Esophagus (tissue), 2 donors: Measurements from ENCODE around the gene DDAH1. TPM values are rescaled to one million over a fixed set of nuclear protein-coding genes. Genes with fewer than 3 reads are reported as not detected.
"Not testable (repeated sequence)": the region's sequence is repeated elsewhere in the genome, so short reads cannot be mapped to it uniquely, and the experiment has no call there.

Source experiments
- H3K27ac ChIP-seq, 2 donors: one replicate each; pipeline ENCODE4 v1.5.1; 2013; ENCODE audit warnings: low read depth in 2 of 2, mild to moderate bottlenecking in 2 of 2, inconsistent platforms in 1 of 2, low read length in 1 of 2, moderate library complexity in 1 of 2
- H3K27me3 ChIP-seq, 2 donors: one replicate each; pipeline ENCODE4 v1.6.1; 2013; ENCODE audit warnings: low read length in 2 of 2, control low read depth in 1 of 2, mild to moderate bottlenecking in 1 of 2; ENCODE audit not compliant: insufficient read depth in 2 of 2, control insufficient read depth in 1 of 2
- H3K36me3 ChIP-seq, 2 donors: one replicate each; pipeline ENCODE4 v1.6.1; 2013; ENCODE audit warnings: low read length in 1 of 2; ENCODE audit not compliant: control insufficient read depth in 2 of 2, insufficient read depth in 2 of 2
- H3K4me1 ChIP-seq, 2 donors: one replicate each; pipeline ENCODE4 v1.6.1; 2013; ENCODE audit warnings: low read length in 1 of 2; ENCODE audit not compliant: control insufficient read depth in 2 of 2, insufficient read depth in 2 of 2
- H3K4me3 ChIP-seq, 2 donors: one replicate each; pipeline ENCODE4 v1.5.1; 2013; ENCODE audit warnings: low read length in 2 of 2, mild to moderate bottlenecking in 2 of 2, low read depth in 1 of 2, moderate library complexity in 1 of 2
- H3K9me3 ChIP-seq, 2 donors: one replicate each; pipeline ENCODE4 v1.6.1; 2013; ENCODE audit warnings: mild to moderate bottlenecking in 2 of 2, low read depth in 1 of 2, low read length in 1 of 2, moderate library complexity in 1 of 2; ENCODE audit not compliant: control insufficient read depth in 2 of 2, insufficient read depth in 1 of 2
- WGBS, 2 donors: extraction: QIAGEN DNeasy Blood & Tissue Kit; methylation state at CpG; one replicate each; pipeline ENCODE4 v1.1.7; 2013; 5-methylcytosine and 5-hydroxymethylcytosine counted together
- polyA plus RNA-seq, 2 donors: library from polyadenylated mRNA; stranded (reverse); fragments of 200-250 nt; gene quantifications; one replicate each; pipeline ENCODE4 v1.2.3, GENCODE V29; 2013
- donor health status: healthy with polysubstance abuse.
- donor health status: Bipolar disorder and iron deficiency.

Gene DDAH1
- polyA plus RNA-seq, 2 donors = 5.9 to 6.9 TPM

- no peak overlapping the region for H3K27ac ChIP-seq
- 77 to 82% methylated on average over 3 of the region's 3 CpGs for WGBS, 2 donors
- H3K4me1 ChIP-seq = no peaks in the 10 kb centered on the region
- no peaks in the 10 kb centered on the region for H3K27me3 ChIP-seq
- H3K36me3 ChIP-seq = no peaks in the 10 kb centered on the region
- no peak overlapping the region for H3K4me3 ChIP-seq
- no peaks in the 10 kb centered on the region for H3K9me3 ChIP-seq
Measured at GRCh38 chr1:85475055-85475454, 10.1 kb upstream of the DDAH1 start.

DNA sequence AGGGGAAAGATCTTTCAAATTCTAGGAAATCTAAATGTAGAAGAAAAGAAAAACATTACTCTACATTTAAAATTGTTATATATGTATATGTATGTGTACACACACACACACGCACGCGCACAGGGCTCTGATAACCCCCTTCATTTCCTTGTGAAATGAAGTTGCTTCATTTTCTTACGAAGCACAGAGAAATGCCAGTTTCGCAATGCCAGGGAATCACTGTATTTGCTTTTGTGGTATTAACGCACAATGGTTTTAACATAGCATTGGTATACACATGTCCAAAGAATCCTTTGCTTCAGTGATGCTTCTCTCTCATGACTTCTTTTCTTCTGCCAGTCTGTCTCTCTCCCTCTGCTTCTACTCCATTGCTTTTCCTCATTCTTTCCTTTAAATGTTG, 8.4 kb upstream of the DDAH1 start:
- Histone ChIP-seq H3K27me3 (no peaks in the 10 kb centered on the region), H3K4me1 (no peaks in the 10 kb centered on the region), H3K27ac (no peak overlapping the region), H3K4me3 (no peak overlapping the region), H3K9me3 (no peaks in the 10 kb centered on the region), H3K36me3 (no peaks in the 10 kb centered on the region)
- 76% methylated on average over 6 of the region's 6 CpGs for WGBS, 2 donors

GRCh38 chr1:85471558-85471957, 6.6 kb upstream of the DDAH1 start:
- Histone ChIP-seq H3K36me3 (no peaks in the 10 kb centered on the region), H3K9me3 (no peaks in the 10 kb centered on the region), H3K4me3 (no peak overlapping the region), H3K4me1 (no peaks in the 10 kb centered on the region), H3K27me3 (no peaks in the 10 kb centered on the region), H3K27ac (no peak overlapping the region)
- WGBS, 2 donors = 71 to 73% methylated on average over 1 of the region's 1 CpG

DNA sequence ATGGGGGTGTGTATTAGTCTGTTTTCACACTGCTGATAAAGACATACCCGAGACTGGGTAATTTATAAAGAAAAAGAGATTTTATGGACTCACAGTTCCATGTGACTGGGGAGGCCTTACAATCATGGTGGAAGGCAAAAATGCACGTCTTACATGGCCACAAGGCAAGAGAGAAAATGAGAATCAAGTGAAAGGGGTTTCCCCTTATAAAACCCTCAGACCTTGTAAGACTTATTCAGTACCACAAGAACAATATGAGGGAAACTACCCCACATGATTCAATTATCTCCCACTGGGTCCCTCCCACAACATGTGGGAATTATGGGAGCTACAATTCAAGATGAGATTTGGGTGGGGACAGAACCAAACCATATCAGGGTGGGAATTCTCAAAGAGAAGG, 5.2 kb upstream of the DDAH1 start:
- H3K9me3 ChIP-seq, H3K4me3 ChIP-seq, H3K27me3 ChIP-seq, H3K4me1 ChIP-seq, H3K27ac ChIP-seq, H3K36me3 ChIP-seq: not testable (repeated sequence)
- WGBS, 2 donors = 75 to 90% methylated on average over 2 of the region's 2 CpGs

GRCh38 chr1:85467929-85468540, 3.1 kb upstream of the DDAH1 start:
- Histone ChIP-seq H3K9me3 (no peaks in the 10 kb centered on the region), H3K27ac (no peak overlapping the region), H3K36me3 (no peaks in the 10 kb centered on the region), H3K27me3 (no peaks in the 10 kb centered on the region), H3K4me3 (no peak overlapping the region), H3K4me1 (peaks cover 0 to 2% of the 10 kb centered on the region in 2 donors)
- 93 to 94% methylated on average over 3 of the region's 3 CpGs for WGBS, 2 donors

DNA sequence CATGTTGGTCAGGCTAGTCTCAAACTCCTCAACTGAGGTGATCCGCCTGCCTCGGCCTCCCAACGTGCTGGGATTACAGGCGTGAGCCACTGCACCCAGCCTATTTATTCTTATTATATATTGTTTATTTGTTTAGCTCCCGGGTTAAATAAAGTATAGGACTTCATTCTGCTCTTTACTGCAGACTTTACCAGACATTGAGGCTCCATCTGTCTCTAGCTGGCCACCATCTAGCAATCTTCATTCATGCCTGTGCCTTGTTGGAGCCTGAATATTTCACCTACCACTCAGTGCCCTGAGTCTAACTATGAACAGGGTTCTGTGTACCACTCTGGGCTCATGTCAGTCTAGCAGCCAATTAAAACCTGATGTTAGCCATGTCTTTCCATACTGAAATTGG, 2.1 kb upstream of the DDAH1 start:
- Histone ChIP-seq H3K27me3 (no peaks in the 10 kb centered on the region), H3K9me3 (no peaks in the 10 kb centered on the region), H3K4me1 (peaks cover 0 to 2% of the 10 kb centered on the region in 2 donors), H3K27ac (no peak overlapping the region), H3K36me3 (no peaks in the 10 kb centered on the region), H3K4me3 (no peak overlapping the region)
- WGBS, 2 donors = 93 to 96% methylated on average over 5 of the region's 5 CpGs

DNA sequence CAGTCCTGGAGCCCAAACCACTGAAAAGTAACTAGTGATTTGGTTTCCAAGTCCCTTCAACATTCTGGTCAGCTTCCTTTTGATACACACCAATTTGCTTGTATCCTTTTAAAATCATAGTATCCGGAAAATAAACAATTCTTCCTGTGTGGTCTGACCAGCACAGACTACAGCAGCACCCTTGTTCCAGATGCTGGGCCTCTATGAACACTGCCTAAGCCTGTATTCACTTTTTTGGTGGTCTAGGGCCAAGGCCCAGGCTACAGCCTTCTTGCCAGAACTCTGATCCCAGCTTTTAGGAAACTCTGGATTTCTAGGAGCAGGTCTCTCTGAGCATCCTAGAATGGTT, 801 bp upstream of the DDAH1 start:
- Histone ChIP-seq H3K36me3 (no peaks in the 10 kb centered on the region), H3K9me3 (no peaks in the 10 kb centered on the region), H3K27me3 (no peaks in the 10 kb centered on the region), H3K4me3 (no peak overlapping the region), H3K27ac (no peak overlapping the region), H3K4me1 (peaks cover 0 to 2% of the 10 kb centered on the region in 2 donors)
- 33 to 55% methylated on average over 1 of the region's 1 CpG for WGBS, 2 donors

- Histone ChIP-seq H3K9me3 (no peaks in the 10 kb centered on the region), H3K4me3 (peak overlapping the region; percentile 74 to 81), H3K36me3 (no peaks in the 10 kb centered on the region), H3K27me3 (no peaks in the 10 kb centered on the region), H3K27ac (peak overlapping the region; percentile 50 to 78), H3K4me1 (peaks cover 0 to 2% of the 10 kb centered on the region in 2 donors)
- WGBS, 2 donors = 0 to 1% methylated on average over 63 to 72 of the region's 72 CpGs
Measured at GRCh38 chr1:85464497-85465098, 361 bp downstream of the DDAH1 start.

DNA sequence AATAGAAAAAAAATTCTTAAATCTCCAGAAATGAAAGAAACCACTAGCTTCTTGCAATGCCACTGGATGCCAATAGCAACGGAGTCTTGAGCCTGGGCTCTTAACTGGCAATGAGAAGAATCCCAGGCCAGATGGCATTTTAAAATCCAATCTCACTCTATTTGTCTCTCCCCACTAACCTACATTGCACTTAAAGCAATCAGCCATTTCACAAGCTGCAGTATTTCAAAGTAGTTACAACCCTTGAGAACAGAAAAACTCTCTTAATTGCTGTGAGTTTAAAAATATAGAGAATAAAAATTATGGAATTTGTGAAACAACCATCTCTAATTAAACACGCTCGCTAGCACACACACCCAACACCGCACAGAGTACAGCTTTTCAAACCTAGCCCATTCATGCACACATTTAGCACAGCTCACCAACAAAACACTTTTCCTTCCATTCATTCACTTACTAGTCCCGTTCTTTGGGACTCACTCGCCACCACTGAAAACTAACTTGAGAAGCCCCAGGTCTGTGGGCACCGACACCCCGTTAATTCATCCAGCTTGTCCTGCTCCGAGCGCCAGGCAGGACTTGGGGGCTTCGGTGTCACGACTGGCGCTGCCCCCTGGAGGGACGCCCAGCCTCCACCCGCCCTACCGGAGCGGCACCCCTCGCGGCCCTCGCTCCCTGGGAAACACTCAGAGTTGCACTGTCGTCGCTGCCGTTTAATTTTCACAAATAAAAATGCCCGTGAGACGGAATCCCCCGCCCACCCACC, 1.0 kb downstream of the DDAH1 start:
- H3K27ac ChIP-seq = peak overlapping the region; percentile 14 to 35
- H3K36me3 ChIP-seq = no peaks in the 10 kb centered on the region
- H3K9me3 ChIP-seq = no peaks in the 10 kb centered on the region
- WGBS, 2 donors = 4% methylated on average over 26 of the region's 26 CpGs
- no peaks in the 10 kb centered on the region for H3K27me3 ChIP-seq
- peak overlapping the region; percentile 74 to 81 for H3K4me3 ChIP-seq
- H3K4me1 ChIP-seq = peaks cover 0 to 2% of the 10 kb centered on the region in 2 donors
